GM12878 (cell line): ENCODE measurements around the gene LRIG3. TPM values are rescaled to one million over a fixed set of nuclear protein-coding genes. Genes with fewer than 3 reads are reported as not detected.

Experiments
- ATAC-seq: fragments of 200-7000 bp; cut with Tn5 transposase; 3 replicates; pipeline ENCODE4 v1.9.1; 2020; ENCODE audit warnings: mild to moderate bottlenecking, moderate library complexity
- BruUV-seq: library from RNA; stranded (reverse); fragments of 400-500 nt; replicated peaks from 2 replicates; lab custom pipeline; 2021; lab: Mats Ljungman, UMichigan
- CTCF ChIA-PET: fragments of 300-600 bp; sonication (Branson Sonifier 250); formaldehyde crosslinking; extraction: SDS; loops from one replicate; lab custom pipeline; 2021; ENCODE audit warnings: inconsistent platforms; lab: Yijun Ruan, JAX
- POLR2A ChIA-PET: fragments of 350-600 bp; formaldehyde crosslinking; extraction: SDS; loops from one replicate; lab custom pipeline; 2021; ENCODE audit warnings: inconsistent platforms; lab: Charles Lee
- RAD21 ChIA-PET: fragments of 300-600 bp; sonication (Branson Sonifier 250); formaldehyde crosslinking; loops from one replicate; lab custom pipeline; 2023; ENCODE audit warnings: antibody characterized with exemption; ENCODE audit not compliant: unreplicated experiment; lab: Charles Lee
- SMC1A ChIA-PET: fragments of 300-600 bp; sonication (Branson Sonifier 250); formaldehyde crosslinking; loops from one replicate; lab custom pipeline; 2023; ENCODE audit not compliant: unreplicated experiment, uncharacterized antibody; lab: Charles Lee
- DNase-seq: peaks from one replicate; pipeline ENCODE4 v3.0.0-alpha.2; 2011; ENCODE audit warnings: low read depth, low spot score
- FAIRE-seq: peaks from 3 replicates; lab custom pipeline; 2011; peaks lifted over from hg19 to GRCh38; lab: Jason Lieb, UNC
- H2AFZ ChIP-seq: 2 replicates; pipeline ENCODE4 v1.6.0; 2011; ENCODE audit warnings: low read depth, low read length, control low read depth; ENCODE audit not compliant: control insufficient read depth
- H3K27ac ChIP-seq: 2 replicates; pipeline ENCODE4 v1.5.1; 2011; ENCODE audit warnings: control low read depth; ENCODE audit not compliant: control insufficient read depth, insufficient read depth
- H3K27me3 ChIP-seq, 2 experiments: replicated peaks in 1 of 2; 2 replicates each; pipeline versions ENCODE4 v1.6.0 to v1.6.1; 2011; ENCODE audit warnings: low read length in 1 of 2; ENCODE audit not compliant: control insufficient read depth in 2 of 2, insufficient read depth in 2 of 2
- H3K36me3 ChIP-seq, 2 experiments: 2 replicates each; pipeline ENCODE4 v1.5.1; 2011; ENCODE audit warnings: low read length in 1 of 2; ENCODE audit not compliant: control insufficient read depth in 2 of 2, insufficient read depth in 2 of 2
- H3K4me1 ChIP-seq: 2 replicates; pipeline ENCODE4 v1.6.1; 2011; ENCODE audit warnings: mild to moderate bottlenecking, low read length, moderate library complexity, mixed read lengths; ENCODE audit not compliant: control insufficient read depth, insufficient read depth
- H3K4me2 ChIP-seq: 2 replicates; pipeline ENCODE4 v1.6.0; 2011; ENCODE audit warnings: control low read depth; ENCODE audit not compliant: control insufficient read depth, insufficient read depth
- H3K4me3 ChIP-seq: fragments of 200-600 bp; sonication (generic); 2 replicates; pipeline ENCODE4 v1.5.1; 2016
- H3K79me2 ChIP-seq: 2 replicates; pipeline ENCODE4 v1.6.0; 2011; ENCODE audit warnings: low read length; ENCODE audit not compliant: control insufficient read depth, insufficient read depth
- H3K9ac ChIP-seq: 2 replicates; pipeline ENCODE4 v1.8.0; 2011; ENCODE audit warnings: low read length, control low read depth, mixed read lengths; ENCODE audit not compliant: control insufficient read depth, insufficient read depth
- H3K9me3 ChIP-seq: replicated peaks from 3 replicates; pipeline ENCODE4 v1.5.1; 2011; ENCODE audit warnings: mild to moderate bottlenecking, low read length; ENCODE audit not compliant: control insufficient read depth, insufficient read depth
- H4K20me1 ChIP-seq: 2 replicates; pipeline ENCODE4 v1.6.0; 2011; ENCODE audit not compliant: control insufficient read depth, insufficient read depth
- BCL11A ChIP-seq: IDR thresholded peaks from 2 replicates; pipeline ENCODE4 v1.6.1; 2011; ENCODE audit warnings: low read depth, low read length
- IKZF2 ChIP-seq, 2 experiments: fragments of 450-650 bp; IDR thresholded peaks; 2 replicates each; pipeline ENCODE4 v1.6.1; 2017; ENCODE audit warnings: mild to moderate bottlenecking in 2 of 2, moderate library complexity in 2 of 2
- NFYA ChIP-seq: IDR thresholded peaks from 2 replicates; pipeline ENCODE4 v1.6.1; 2011; ENCODE audit warnings: low read depth, mild to moderate bottlenecking, low read length, improper control_type of control experiment, borderline replicate concordance
- POLR2AphosphoS5 ChIP-seq: IDR thresholded peaks from 2 replicates; pipeline ENCODE4 v1.6.1; 2011; ENCODE audit warnings: mild to moderate bottlenecking, low read length, inconsistent platforms
- SIX5 ChIP-seq: IDR thresholded peaks from 2 replicates; pipeline ENCODE4 v1.6.1; 2011; ENCODE audit warnings: mild to moderate bottlenecking, low read depth, low read length, moderate library complexity; ENCODE audit not compliant: severe bottlenecking
- SUPT20H ChIP-seq: IDR thresholded peaks from 2 replicates; pipeline ENCODE4 v1.6.1; 2011; ENCODE audit warnings: low read depth, mild to moderate bottlenecking, low read length, moderate library complexity, borderline replicate concordance; ENCODE audit not compliant: control insufficient read depth
- TCF12 ChIP-seq: IDR thresholded peaks from 2 replicates; pipeline ENCODE4 v1.6.1; 2011; ENCODE audit warnings: low read depth, mild to moderate bottlenecking, low read length
- TCF7 ChIP-seq: IDR thresholded peaks from 2 replicates; pipeline ENCODE4 v1.6.1; 2014; ENCODE audit warnings: antibody characterized with exemption, borderline replicate concordance
- ZSCAN29 ChIP-seq: fragments of 450-650 bp; IDR thresholded peaks from 2 replicates; pipeline ENCODE4 v1.6.1; 2017; ENCODE audit warnings: mild to moderate bottlenecking, moderate library complexity
- WGBS: methylation state at CpG from one replicate; pipeline ENCODE4 v1.1.6; 2016; ENCODE audit warnings: low lambda C conversion rate; ENCODE audit not compliant: insufficient replicate concordance, insufficient coverage; ENCODE audit errors: missing lambda C conversion rate; 5-methylcytosine and 5-hydroxymethylcytosine counted together
- in situ Hi-C: fragments of 300-500 bp; cut with MboI; formaldehyde crosslinking; loops from 9 replicates; pipeline ENCODE4 v1.14.3; 2018; ENCODE audit warnings: mixed read lengths
- intact Hi-C: fragments of 100-400 bp; cut with micrococcal nuclease; formaldehyde crosslinking; loops from one replicate; pipeline ENCODE4 v1.14.2; 2022; ENCODE audit not compliant: unreplicated experiment
- polyA plus RNA-seq, 11 experiments: library from polyadenylated mRNA; depleted of rRNA in 4 of 11; unstranded in 6 of 11; stranded (reverse) in 5 of 11; fragments of >200 nt; fragmentation: Nextera tagmentation in 4 of 11; fragmentation: Illumina TruSeq in 1 of 11; extraction: Ambion mirVana in 4 of 11; extraction: Trizol in 1 of 11; gene quantifications; 1 replicate in 1 of 11; 2 replicates in 10 of 11; pipeline versions ENCODE4 v1.2.1 to v1.2.3, GENCODE V29; 2011 to 2016; ENCODE audit warnings: inconsistent platforms in 2 of 11, missing spikeins in 2 of 11, low read depth in 1 of 11
- total RNA-seq, 4 experiments: library from RNA; depleted of rRNA in 3 of 4; stranded (reverse); fragments of >200 nt in 3 of 4; fragmentation: Illumina TruSeq in 1 of 4; extraction: Trizol in 1 of 4; gene quantifications; 2 replicates each; pipeline versions ENCODE4 v1.2.1 to v1.2.3, GENCODE V29; 2013 to 2021
- TF ChIP-seq, protein P1 (sequence below): IDR thresholded peaks from 2 replicates; pipeline ENCODE4 v1.6.1; 2011; ENCODE audit warnings: borderline replicate concordance, low read depth, mild to moderate bottlenecking, moderate library complexity, mixed read lengths, low read length; ENCODE audit not compliant: insufficient read depth; ENCODE audit errors: extremely low read length

Gene LRIG3
- total and polyA plus RNA-seq, 10 of the 15 experiments (the other 5 are each of a cell fraction or from before 2014, with no cell fraction given): 0.95 to 8.5 (median 5.0) TPM

DNA sequence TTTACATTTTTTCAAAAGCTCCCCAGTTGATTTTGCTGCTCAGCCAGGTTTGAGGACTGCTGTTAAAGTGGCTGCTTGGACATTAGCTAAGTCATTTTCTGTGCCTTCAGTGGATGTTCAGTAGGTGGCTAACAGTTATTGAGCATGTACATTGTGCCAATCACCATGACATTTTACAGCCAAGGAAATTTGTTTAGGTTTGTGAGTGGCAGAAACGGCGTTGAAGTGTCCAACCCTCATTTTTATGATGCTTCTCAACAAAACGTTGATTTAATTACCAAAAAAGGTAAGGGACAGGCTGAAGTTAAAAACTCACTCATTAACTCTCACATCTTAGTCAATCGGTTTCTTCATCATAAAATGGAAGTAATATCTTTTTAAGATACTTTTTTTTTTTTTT is 37.0 kb upstream of the LRIG3 start:
- Histone ChIP-seq H3K4me1 (no peaks in the 10 kb centered on the region), H2AFZ (no peak overlapping the region), H3K9ac (no peak overlapping the region), H3K27me3 (no peaks in the 10 kb centered on the region), H3K79me2 (no peaks in the 10 kb centered on the region), H3K9me3 (no peaks in the 10 kb centered on the region), H3K4me2 (no peak overlapping the region), H3K36me3 (no peaks in the 10 kb centered on the region), H4K20me1 (no peaks in the 10 kb centered on the region), H3K27ac (no peak overlapping the region), H3K4me3 (no peak overlapping the region)
- intact Hi-C loops: no loop called here
- in situ Hi-C loops: no loop called here
- FAIRE-seq (no peak), DNase-seq (no peak), ATAC-seq (no peak)
- ChIA-PET CTCF (interaction anchor here (0.7 kb wide), 1 partner anchor 470 kb away, joined by 3 read pairs; no protein-coding TSS in a partner anchor), RAD21 (no interaction called here), SMC1A (no interaction called here), POLR2A (no interaction called here)
- no peak for TF ChIP-seq BCL11A
- no peak for TF ChIP-seq POLR2AphosphoS5
- TF ChIP-seq TCF12: no peak
- TF ChIP-seq SUPT20H: no peak
- TF ChIP-seq IKZF2 (IDR thresholded peaks at IDR 0.05): no peak
- no peak for TF ChIP-seq ZSCAN29
- TF ChIP-seq SIX5: no peak
- TF ChIP-seq, protein P1, sequence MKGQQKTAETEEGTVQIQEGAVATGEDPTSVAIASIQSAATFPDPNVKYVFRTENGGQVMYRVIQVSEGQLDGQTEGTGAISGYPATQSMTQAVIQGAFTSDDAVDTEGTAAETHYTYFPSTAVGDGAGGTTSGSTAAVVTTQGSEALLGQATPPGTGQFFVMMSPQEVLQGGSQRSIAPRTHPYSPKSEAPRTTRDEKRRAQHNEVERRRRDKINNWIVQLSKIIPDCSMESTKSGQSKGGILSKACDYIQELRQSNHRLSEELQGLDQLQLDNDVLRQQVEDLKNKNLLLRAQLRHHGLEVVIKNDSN: no peak
- TF ChIP-seq TCF7: no peak
- no peak for TF ChIP-seq NFYA
- BruUV-seq: no TSS peak
- WGBS: 5% methylated on average over 4 of the region's 4 CpGs
